Stimulated activated CD4-positive, alpha-beta T cell treated with anti-CD3 and anti-CD28 coated beads, Interleukin-1b, Interleukin-23, amount 100 ng/mL, for 1 hour (primary cell): Measurements from ENCODE around the gene EP300.

Experiments used
- DNase-seq, 2 donors: peaks; one replicate each; pipeline ENCODE4 v3.0.0-alpha.2; 2020; ENCODE audit warnings: low read depth in 2 of 2

Gene EP300

DNA sequence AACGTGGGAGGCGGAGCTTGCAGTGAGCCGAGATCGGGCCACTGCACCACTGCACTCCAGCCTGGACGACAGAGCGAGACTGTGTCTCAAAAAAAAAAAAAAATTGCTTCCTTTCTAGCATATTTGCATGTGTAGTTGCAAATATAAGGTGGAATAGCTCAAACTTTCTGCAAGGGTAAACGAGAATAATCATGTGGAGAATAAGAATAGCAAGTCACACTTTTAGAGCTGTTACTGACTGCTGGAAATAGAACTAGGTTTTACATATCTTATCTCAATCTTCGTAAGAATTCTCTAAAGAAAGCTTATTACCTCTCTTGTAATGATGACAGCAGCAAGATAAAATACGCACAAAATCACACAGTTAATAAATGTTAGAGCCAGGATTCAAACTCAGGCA is 114.3 kb downstream of the EP300 start:
- DNase-seq, result no peak

DNA sequence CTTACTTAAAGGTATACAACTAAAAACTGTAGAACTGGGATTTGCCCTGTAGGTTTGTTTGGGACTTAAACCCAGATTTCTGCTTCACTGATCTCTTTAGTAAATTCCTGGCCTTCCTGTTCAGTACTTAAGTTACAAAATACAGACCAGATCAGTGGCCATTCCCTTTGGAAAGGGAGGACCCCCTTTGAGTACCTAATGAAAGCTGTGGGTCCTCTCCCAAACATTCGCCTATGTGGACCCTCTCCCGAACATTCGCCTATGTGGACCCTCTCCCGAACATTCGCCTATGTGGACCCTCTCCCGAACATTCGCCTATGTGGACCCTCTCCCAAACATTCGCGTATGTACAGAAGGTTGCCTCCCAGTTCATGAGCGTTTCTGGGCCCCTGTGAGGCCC is 123.0 kb downstream of the EP300 start:
- no peak for DNase-seq

- no peak for DNase-seq
Measured at GRCh38 chr22:41215926-41216325, 123.5 kb downstream of the EP300 start.

- no peak for DNase-seq
Measured at GRCh38 chr22:41216984-41217383, 124.6 kb downstream of the EP300 start.

- no peak for DNase-seq
Measured at GRCh38 chr22:41217553-41218157, 125.3 kb downstream of the EP300 start.

- DNase-seq, result no peak
Measured at GRCh38 chr22:41222846-41223507, 130.6 kb downstream of the EP300 start.

GRCh38 chr22:41223535-41223934 is 131.1 kb downstream of the EP300 start:
- DNase-seq, result no peak

GRCh38 chr22:41226723-41227655 is 134.6 kb downstream of the EP300 start:
- DNase-seq, result no peak

GRCh38 chr22:41229215-41229614 is 136.8 kb downstream of the EP300 start:
- no peak for DNase-seq
